IPS DF 19.7 (cell line): ENCODE data around the gene COX17.

Experiments
- DNase-seq: peaks from one replicate; pipeline ENCODE4 v3.0.0-alpha.2; 2013; ENCODE audit warnings: low read depth, low spot score

Gene COX17

DNA sequence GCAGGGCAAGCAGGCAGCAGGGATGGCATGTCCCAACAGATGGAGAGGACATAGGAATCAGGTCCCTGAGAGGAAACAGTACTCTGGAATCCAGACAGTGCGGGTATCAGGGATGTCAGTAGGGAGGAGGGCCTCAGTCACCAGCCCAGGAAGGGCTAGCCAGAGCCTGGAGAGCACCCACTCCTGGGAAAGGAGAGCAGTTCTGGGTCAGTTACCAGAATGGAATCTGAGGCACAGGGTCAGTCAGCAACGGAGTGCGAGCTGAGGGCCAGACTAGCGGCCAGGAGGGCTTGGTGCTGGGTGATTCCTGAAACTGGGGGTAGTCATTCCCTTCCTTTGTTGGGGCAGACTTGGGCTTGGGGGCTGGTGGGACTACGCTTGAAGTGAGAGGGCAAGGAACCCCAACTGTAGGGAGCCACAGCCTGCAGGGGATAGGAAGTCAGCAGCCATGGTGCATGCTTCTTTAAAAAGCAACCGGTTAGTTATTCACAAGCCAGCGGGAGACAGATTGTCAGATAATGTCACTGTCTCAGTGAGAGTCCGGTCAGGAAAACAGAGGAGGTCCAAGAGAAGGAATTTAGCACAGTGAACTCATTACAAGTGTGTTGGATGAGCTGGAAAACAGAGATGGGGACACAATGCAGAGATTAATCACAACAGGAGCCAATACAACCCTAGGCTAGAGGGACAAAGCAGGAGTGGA, 51.6 kb downstream of the COX17 start:
- DNase-seq: no peak

DNA sequence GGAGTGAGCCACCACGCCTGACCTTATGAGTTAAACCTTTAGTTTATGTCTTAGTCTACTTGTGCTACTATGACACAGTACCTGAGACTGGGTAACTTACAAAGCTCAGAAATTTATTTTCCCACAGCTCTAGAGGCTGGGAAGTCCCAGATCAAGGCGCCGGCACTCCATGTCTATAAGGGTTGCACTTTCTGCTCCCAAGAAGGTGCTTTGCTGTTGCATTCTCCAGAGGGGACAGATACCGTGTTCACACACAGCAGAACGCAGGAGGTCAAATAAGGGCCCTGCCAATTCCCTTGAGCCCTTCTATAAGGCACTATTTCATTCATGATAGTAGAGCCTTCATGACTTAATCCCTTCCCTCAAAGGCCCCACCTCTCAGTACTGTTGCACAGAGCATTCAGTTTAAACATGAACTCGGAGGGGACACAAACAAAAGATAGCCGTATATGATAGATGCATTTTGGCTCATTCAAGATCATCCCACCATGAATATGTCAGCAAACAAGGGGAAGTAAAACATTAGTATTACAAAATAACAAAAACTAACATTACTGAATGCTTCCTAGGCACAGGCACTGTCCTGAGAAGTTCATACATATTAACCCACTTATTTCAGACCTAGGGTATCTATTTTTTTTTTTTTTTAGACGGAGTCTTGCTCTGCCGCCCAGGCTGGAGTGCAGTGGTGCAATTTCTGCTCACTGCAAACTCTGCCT, 53.0 kb downstream of the COX17 start:
- DNase-seq: no peak

DNA sequence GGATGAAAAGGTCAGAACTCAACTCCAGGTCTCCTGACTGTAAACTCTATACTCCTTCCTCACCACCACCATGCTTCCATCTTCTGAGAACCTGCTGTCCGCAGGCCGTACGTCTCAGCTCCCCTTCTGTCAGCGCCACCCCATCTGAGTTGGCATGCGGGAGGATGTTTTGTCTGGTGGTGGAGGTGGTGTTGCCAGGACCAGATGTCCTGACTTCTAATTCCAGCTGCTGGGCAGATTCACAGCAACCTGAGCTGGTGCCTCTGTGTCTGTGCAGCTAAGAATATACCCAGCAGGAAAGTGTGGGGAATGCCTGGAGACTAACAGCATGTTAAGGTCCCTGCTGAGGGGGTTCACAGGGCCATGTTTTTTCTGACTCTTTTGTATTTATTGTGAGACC, 56.3 kb downstream of the COX17 start:
- no peak for DNase-seq
